Right atrium auricular region (tissue), 2 donors: Measurements from ENCODE around the gene HOXA10. TPM values are rescaled to one million over a fixed set of nuclear protein-coding genes. Genes with fewer than 3 reads are reported as not detected.
A peak's percentile ranks its signal among the peaks of the same experiment; 100 is the strongest.

Experiments
- DNase-seq: peaks from one replicate; pipeline ENCODE4 v3.0.0-alpha.2; 2019; ENCODE audit warnings: low spot score
- H3K27ac ChIP-seq, 2 donors: fragments of 200-600 bp; sonication (generic); 1 replicate in 1 of 2; 2 replicates in 1 of 2; pipeline ENCODE4 v1.5.1; 2016 to 2019
- H3K27me3 ChIP-seq, 2 donors: fragments of 200-600 bp; sonication (generic); one replicate each; pipeline versions ENCODE4 v1.5.1 to v1.6.0; 2017 to 2019
- H3K36me3 ChIP-seq: fragments of 200-600 bp; sonication (generic); one replicate; pipeline ENCODE4 v1.5.1; 2016
- H3K4me1 ChIP-seq, 2 donors: fragments of 200-600 bp; sonication (generic); one replicate each; pipeline versions ENCODE4 v1.5.1 to v1.6.0; 2017 to 2019
- H3K4me3 ChIP-seq, 2 donors: fragments of 200-600 bp; sonication (generic); 1 replicate in 1 of 2; 2 replicates in 1 of 2; pipeline ENCODE4 v1.5.1; 2017 to 2019; ENCODE audit warnings: mild to moderate bottlenecking in 1 of 2, moderate library complexity in 1 of 2
- H3K9me3 ChIP-seq, 2 donors: fragments of 200-600 bp; sonication (generic); one replicate each; pipeline ENCODE4 v1.5.1; 2019
- CTCF ChIP-seq, 2 donors: fragments of 200-600 bp; sonication (generic); IDR thresholded peaks; one replicate each; pipeline ENCODE4 v1.5.1; 2019; ENCODE audit warnings: antibody characterized with exemption in 2 of 2
- total RNA-seq, 2 donors: library from RNA; depleted of rRNA; stranded (reverse); fragments of >200 nt; gene quantifications; one replicate each; pipeline ENCODE4 v1.1.0, GENCODE V29; 2016

Gene HOXA10
- total RNA-seq, 2 donors from 2014 or later = not detected

DNA sequence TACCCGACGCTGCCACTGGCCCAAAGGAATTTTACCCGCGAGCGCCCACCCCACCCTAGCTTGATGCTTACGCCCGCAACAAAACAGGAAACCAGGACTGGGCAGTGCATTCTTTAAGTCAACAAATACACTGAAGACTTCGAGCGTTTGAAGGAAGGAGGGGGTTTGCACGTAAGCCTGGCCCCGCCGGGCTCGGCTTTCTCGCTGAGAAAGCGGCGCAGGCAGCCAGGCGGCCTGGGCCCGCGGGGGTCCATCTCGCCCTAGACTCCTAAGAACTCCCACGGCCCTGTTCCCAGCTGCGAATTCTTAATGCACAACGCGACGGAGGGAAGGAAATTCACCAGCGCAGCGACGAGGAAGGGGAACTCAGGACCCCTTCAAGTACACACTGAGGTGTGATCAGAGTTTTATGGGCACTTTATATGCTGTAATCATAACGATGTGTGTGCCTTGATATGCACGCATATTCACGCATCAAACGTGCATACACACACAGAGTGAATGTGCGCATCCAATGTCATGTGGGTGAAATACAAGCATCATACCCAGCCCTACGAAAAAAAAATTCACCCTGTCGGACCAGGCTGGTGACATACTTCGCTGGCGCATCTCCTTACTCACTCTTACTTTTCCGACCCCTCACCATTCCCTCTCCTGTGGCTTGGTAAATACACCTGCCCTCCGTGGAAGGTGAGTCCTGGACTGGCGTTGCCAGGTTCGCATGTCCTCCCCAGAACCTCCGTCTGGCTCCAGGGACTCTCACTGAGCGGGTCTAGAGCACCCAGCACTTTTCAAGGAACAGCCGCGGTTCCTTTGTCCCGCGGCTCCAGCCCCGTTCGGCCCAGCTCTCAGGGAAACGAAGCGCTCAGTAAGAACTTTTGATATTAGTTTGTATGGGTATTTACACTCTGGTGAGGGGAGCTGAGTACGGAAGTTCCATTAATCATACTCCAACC is 31.5 kb upstream of the HOXA10 start:
- no peaks in the 10 kb centered on the region for H3K36me3 ChIP-seq
- no peak for TF ChIP-seq CTCF (IDR thresholded peaks at IDR 0.05)
- DNase-seq = peak; percentile 38
- peaks cover 54 to 65% of the 10 kb centered on the region in 2 donors for H3K27me3 ChIP-seq
- peaks cover 0 to 22% of the 10 kb centered on the region in 2 donors for H3K4me1 ChIP-seq
- peak overlapping the region in 1 of 2 donors; percentile 22 for H3K4me3 ChIP-seq
- H3K27ac ChIP-seq = no peak overlapping the region
- H3K9me3 ChIP-seq = peaks cover 0 to 4% of the 10 kb centered on the region in 2 donors

DNA sequence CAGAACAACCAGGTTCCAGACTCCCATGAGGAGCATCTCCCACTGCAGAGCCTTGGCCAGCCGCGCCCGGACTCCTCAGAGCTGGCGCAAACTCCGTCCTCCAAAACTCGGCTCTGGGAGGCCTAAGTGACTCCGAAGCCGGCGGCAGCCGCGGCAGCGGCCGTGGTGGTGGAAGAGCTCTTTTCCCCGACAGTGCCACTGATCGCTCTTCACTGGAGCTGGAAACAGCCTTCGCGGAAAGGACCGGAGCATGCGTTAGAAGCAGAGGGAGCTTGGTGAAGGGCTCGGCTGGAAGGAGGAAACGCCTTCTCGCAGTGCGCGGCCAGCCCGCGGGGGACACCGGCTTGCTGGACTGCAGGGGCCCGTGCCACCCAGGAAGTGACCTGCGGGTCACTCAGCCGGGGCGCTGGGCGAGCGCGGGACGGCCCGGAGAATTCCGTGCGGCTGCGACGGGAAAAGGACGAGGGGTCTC is 30.8 kb upstream of the HOXA10 start:
- H3K27me3 ChIP-seq = peaks cover 58 to 66% of the 10 kb centered on the region in 2 donors
- H3K4me3 ChIP-seq = peak overlapping the region in 1 of 2 donors; percentile 22

DNA sequence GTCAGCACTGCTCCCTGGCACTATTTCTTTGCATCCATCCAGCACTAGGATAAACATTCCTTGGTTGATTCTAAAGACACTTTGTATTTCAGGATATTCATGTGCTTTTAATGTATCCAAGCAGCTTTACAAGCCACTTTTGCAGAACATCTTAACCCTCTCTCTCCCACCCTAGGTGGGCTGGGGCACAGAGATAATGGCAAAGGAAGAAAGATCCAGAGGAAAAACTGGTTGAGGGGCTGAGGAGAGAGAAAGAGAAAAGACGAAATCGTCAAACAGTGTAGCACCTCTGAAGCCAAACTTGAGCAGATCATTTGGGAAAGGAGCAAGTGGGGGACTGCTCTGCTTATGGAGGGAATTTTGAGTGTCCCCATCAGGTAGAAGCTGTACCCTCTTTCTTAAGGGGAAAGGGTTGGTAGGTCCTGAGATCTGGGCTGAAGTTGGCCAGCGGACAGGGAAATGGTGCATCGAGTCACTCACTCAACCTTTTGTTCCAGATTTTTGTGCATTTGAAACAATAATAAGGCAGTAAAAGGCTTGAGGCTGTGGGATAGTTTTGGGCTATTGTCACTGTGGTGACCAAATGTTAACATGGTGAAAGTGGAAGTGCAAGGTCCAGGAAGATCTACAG is 30.0 kb upstream of the HOXA10 start:
- peak; percentile 18 for DNase-seq
- Histone ChIP-seq H3K4me3 (no peak overlapping the region), H3K4me1 (peaks cover 0 to 28% of the 10 kb centered on the region in 2 donors), H3K9me3 (peaks cover 0 to 4% of the 10 kb centered on the region in 2 donors), H3K27me3 (peaks cover 57 to 67% of the 10 kb centered on the region in 2 donors), H3K27ac (no peak overlapping the region), H3K36me3 (no peaks in the 10 kb centered on the region)
- no peak for TF ChIP-seq CTCF (IDR thresholded peaks at IDR 0.05)

More for the DNA sequence above, 30.8 kb upstream of the HOXA10 start:
- H3K9me3 ChIP-seq = peaks cover 0 to 4% of the 10 kb centered on the region in 2 donors
- H3K36me3 ChIP-seq = no peaks in the 10 kb centered on the region
- H3K4me1 ChIP-seq = peaks cover 0 to 24% of the 10 kb centered on the region in 2 donors
- TF ChIP-seq CTCF (IDR thresholded peaks at IDR 0.05) = no peak
- DNase-seq = peak; percentile 54
- H3K27ac ChIP-seq = no peak overlapping the region

- Histone ChIP-seq H3K4me3 (no peak overlapping the region), H3K27ac (no peak overlapping the region), H3K27me3 (peaks cover 64 to 72% of the 10 kb centered on the region in 2 donors), H3K4me1 (peaks cover 0 to 34% of the 10 kb centered on the region in 2 donors), H3K9me3 (peaks cover 0 to 4% of the 10 kb centered on the region in 2 donors), H3K36me3 (no peaks in the 10 kb centered on the region)
- TF ChIP-seq CTCF (IDR thresholded peaks at IDR 0.05) = no peak
- DNase-seq = peak; percentile 28
Observed at GRCh38 chr7:27203365-27203953, 29.3 kb upstream of the HOXA10 start.

DNA sequence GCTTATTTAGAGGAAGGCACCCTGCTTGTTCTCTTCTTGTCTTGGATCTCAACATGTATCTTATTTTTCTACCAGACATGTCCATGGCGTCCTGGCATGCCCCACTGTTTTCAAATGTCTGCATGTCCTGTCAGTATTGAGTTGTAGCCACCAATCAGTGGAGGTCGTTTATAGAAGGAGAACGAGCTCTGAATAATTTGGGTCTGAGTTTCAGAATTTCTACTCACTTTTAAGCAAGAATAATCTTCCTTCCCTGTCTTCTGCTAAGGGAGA is 28.7 kb upstream of the HOXA10 start:
- H3K27me3 ChIP-seq = peaks cover 69 to 78% of the 10 kb centered on the region in 2 donors
- H3K36me3 ChIP-seq = no peaks in the 10 kb centered on the region
- H3K9me3 ChIP-seq = peaks cover 0 to 4% of the 10 kb centered on the region in 2 donors
- H3K27ac ChIP-seq = no peak overlapping the region
- H3K4me1 ChIP-seq = peaks cover 0 to 34% of the 10 kb centered on the region in 2 donors
- TF ChIP-seq CTCF (IDR thresholded peaks at IDR 0.05) = no peak
- DNase-seq = peak; percentile 38
- H3K4me3 ChIP-seq = no peak overlapping the region
